CD4-positive, alpha-beta T cell treated with Interferon gamma for 1 hour (primary cell): ENCODE data around the gene UBE2D1.
"Not testable (repeated sequence)": the region's sequence is repeated elsewhere in the genome, so short reads cannot be mapped to it uniquely, and the experiment has no call there.

Experiments
- DNase-seq: peaks from one replicate; pipeline ENCODE4 v3.0.0-alpha.2; 2020

Gene UBE2D1

DNA sequence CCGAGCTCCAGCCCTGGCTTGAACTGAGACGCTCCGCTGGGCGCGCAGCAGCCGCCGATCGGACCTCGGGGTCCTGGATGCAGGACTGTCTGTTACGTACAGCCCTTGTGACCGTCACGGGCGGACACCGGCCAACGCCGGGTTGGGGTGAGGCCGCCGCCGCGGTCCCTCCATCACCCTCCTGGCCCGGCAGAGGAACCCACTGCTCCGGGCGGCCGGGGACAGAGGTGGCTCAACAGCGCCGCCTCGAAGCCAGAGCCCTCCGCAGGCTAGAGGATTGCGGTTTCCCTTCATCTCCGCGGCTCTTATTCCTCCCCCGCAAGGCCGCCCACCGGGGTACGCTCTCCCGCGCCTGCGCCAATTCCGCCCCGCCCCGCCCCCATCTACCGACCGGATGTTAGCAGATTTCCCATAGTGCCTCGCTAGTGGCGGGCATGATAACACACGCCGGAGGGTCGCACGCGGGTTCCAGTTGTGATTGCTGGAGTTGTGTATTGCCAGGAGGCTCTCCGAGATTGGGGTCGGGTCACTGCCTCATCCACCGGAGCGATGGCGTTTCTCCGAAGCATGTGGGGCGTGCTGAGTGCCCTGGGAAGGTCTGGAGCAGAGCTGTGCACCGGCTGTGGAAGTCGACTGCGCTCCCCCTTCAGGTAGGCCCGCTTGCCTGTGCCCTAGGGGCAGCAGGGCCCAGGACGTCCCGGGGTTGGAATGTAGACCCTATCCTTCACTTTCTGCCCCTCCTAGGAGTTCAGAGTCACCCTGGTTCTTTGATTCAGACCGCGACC lies 50.4 kb downstream of the UBE2D1 start, which contains the start of gene TFAM:
TSS of gene TFAM (plus strand) at position 412 of the 785 bp plus-strand sequence. CDS start at position 550, 138 bp downstream.
- DNase-seq = peak; percentile 95

- DNase-seq = no peak
These were observed 50.9 kb downstream of the UBE2D1 start for GRCh38 chr10:58385784-58386112.

DNA sequence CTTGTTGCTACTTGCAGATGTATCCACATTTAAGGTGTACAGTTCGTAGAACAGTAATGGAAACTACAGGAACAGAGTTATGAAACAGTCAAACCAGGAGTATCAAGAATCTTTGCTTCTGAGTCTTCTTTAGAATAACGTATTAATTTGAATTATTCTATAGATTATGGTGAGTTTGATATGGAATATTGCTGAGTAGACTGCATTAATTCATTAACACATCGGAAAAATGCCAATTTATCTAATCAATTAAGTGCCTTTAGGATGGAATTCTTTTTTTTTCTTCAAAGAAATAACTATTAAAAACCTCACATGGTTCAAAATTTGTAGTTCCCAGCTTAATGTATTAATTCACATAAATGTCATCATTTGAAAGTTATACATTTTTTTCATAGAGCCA lies 54.2 kb downstream of the UBE2D1 start:
- DNase-seq = no peak

- no peak for DNase-seq
These were observed 58.5 kb downstream of the UBE2D1 start for GRCh38 chr10:58393317-58393716.

DNA sequence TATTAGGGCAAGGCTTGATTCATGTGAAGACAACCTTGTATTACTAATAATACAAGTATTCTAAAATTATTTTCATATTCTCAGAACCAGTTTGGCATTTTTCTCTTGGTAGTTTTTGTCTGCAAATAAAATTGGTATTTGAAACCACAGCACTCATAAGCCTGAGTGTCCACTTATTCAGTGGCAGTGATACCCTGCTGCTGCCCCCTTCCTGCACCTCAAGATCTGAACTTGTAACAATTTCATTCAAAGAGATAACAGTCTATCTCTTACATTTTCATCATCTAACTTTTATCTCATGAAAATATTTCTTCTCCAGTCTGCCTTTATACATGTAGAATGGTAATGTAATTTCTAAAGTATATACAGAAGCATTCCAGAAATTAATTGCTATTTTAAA lies 59.7 kb downstream of the UBE2D1 start:
- no peak for DNase-seq

GRCh38 chr10:58396057-58396456 lies 61.3 kb downstream of the UBE2D1 start:
- no peak for DNase-seq

- no peak for DNase-seq
These were observed 63.0 kb downstream of the UBE2D1 start for GRCh38 chr10:58397830-58398229.

DNA sequence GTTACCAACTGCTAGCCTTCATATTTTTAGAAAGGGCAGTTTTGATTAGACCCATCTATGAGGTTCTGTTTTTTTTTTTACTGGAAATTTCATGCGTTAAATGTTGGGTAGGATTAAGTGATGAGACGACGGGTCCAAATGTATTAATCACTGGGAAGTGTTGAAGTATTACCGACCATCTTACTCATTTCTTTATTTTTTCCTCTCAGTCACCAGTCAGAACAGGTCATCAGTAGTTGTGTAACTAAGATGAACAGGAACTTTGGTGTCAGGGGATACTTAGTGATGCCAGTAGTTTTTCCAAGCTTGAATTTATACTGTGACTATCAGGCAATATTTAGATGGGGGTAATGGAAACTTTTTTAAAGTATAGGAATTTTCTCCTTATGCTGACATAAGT lies 64.6 kb downstream of the UBE2D1 start:
- DNase-seq = no peak

DNA sequence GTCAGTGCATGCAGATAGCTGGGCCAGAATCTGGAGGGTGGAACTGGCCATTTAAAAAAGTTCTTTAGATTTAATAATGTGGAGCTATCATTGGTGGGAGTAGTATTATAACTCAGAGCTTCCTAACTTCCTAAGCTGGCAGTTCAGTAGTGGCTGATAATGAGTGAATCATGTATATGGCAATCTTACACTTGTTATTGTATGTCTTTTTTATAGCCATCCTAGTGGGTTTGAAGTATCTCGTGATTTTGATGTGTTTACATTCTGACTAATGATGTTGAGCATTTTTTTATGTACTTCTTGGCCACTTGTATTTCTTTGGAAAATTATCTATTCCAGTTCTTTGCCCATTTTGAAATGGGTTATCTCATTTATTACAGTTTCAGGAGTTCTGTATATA lies 65.8 kb downstream of the UBE2D1 start:
- no peak for DNase-seq

GRCh38 chr10:58404001-58404400 lies 69.2 kb downstream of the UBE2D1 start:
- no peak for DNase-seq

DNA sequence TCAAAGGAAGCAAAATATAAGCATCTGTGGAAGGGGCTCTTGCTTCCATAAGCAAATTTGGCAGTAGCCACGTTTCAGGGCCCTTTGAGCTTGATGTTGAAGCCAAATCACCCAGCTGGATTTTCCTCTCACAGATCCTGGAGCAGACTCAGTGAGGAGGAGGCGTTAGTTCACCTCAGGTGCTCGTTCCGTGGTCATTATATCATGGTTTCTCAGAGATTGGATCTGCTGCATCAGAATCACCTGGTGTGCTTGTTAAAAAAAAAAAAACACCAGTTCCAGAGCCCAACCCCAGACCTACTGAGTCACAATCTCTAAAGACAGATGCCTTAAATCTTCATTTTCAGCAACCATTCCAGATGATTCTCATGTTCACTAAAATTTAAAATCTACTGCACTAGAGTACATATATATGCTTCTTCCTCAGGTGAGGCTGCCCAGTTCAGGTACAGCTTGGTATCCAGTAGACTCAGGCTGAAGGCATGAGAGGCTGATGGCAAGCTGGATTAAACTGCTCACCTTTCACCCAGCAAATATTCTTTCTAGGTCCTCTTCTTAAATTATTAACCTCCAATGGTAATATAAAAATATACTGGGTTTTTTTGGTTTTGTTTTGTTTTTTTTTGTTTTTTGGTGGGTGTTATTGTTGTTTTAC lies 75.3 kb downstream of the UBE2D1 start:
- no peak for DNase-seq

DNA sequence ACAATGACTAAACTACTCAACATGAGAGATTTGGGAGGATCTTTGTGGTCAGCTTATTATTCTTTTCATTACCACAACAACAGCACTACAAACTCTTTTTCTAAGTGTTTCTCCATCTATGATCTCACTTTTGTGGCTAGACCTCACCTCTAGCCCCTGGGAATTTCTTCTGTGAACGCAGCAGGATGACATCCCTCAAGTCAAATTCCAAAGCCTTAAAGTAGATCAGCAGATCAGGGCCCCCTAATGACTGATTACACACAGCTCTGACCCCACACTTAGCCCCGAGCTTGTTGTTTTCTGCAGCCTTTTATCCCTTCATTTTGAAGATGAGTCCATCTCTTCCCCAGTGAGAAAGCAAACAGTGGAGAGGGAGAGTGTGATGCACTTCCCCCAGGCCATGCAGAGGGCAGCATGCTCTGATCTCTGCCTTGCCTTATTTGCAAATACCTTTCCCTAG lies 77.7 kb downstream of the UBE2D1 start:
- DNase-seq = no peak

- DNase-seq = no peak
These were observed 79.7 kb downstream of the UBE2D1 start for GRCh38 chr10:58414270-58415041.

DNA sequence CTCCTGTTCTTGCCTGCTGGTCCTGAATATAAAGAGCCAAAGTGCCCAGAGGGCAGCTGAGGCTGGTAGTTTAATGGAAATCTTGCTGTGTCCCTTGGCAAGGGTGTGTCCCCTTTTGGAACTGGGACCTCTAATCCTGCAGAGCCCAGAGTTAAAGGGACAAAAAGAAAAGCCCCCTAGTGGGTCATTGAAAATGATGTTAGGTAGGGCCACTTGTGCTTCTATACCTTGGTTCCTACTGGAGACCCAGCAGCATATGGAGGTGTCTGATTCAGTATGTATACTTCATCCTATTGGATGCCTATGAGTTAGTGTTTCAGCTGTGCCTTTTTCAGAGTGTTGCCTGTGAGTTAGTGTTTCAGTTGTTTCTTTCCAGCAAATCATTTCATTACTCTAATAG lies 81.0 kb downstream of the UBE2D1 start:
- DNase-seq = no peak

- not testable (repeated sequence) for DNase-seq
These were observed 83.1 kb downstream of the UBE2D1 start for GRCh38 chr10:58417902-58418301.
